T1000 (cell line): ENCODE results near the gene TAP2.

Experiments used
- DNase-seq: peaks from one replicate; lab custom pipeline; 2025; ENCODE audit warnings: mixed read lengths; lab: John Stamatoyannopoulos, UW

The TAP2 gene

DNA sequence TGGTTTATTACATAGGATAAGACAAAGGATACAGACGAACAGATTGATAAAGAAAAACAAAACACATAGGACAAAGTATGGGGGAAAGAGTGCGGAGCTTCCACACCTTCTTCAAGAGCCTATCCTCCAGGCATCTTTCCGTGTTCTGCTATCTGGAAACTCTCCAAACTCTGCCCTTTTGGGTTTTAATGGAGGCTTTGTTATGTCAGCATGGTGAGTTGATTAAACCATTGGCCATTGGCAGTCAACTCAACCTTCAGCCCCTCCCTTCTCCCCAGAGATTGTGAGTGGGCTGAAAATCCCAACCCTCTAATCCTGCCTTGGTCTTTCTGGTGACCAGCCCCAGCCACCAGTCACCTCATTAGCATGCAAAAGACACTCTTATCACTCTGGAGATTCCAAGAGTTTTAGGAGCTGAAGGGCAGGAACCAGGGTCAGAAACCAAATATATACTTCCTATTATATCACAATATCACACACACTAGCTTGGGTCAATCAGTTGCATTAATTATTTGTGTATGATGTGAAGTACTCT is 45.6 kb downstream of the TAP2 start:
- no peak for DNase-seq

DNA sequence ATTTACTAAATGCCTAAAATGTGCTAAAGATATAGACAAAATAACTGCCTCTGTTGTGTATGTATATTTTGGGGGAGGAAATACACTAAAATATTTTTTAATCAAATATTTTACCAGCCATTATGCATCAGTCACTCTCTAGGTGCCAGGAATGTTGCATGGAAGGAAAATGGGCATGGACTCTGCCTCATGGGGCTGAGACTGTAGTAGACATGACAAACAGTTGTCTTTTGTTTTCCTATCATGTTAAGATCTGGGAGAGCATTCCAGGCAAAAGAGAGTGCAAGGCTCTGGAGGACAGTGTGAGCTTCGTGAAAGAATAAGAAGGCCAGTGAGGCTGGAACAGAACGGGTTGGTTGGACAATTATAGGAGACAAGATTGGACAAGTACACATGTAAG is 48.2 kb downstream of the TAP2 start:
- DNase-seq = no peak
